Kidney (tissue), 14 donors: Measurements from ENCODE around the gene BTBD7. TPM values are rescaled to one million over a fixed set of nuclear protein-coding genes. Genes with fewer than 3 reads are reported as not detected.
A peak's percentile ranks its signal among the peaks of the same experiment; 100 is the strongest.

ENCODE experiments used
- DNase-seq, 5 donors: peaks; one replicate each; pipeline ENCODE4 v3.0.0-alpha.2; 2013 to 2020
- FAIRE-seq: peaks from 2 replicates; lab custom pipeline; 2012; peaks lifted over from hg19 to GRCh38; lab: Jason Lieb, UNC
- H3K27ac ChIP-seq, 2 donors: one replicate each; pipeline ENCODE4 v1.7.0; 2013; ENCODE audit warnings: low read depth in 2 of 2, low read length in 2 of 2, inconsistent platforms in 1 of 2
- H3K27me3 ChIP-seq: one replicate; pipeline ENCODE4 v1.7.1; 2013; ENCODE audit warnings: low read length, inconsistent platforms; ENCODE audit not compliant: control insufficient read depth, insufficient read depth
- H3K36me3 ChIP-seq, 3 donors: one replicate each; pipeline versions ENCODE4 v1.7.0 to v1.7.1; 2013; ENCODE audit warnings: low read length in 3 of 3, control low read depth in 1 of 3, inconsistent platforms in 1 of 3; ENCODE audit not compliant: insufficient read depth in 3 of 3, control insufficient read depth in 2 of 3
- H3K4me1 ChIP-seq, 3 donors: one replicate each; pipeline versions ENCODE4 v1.7.0 to v1.7.1; 2013; ENCODE audit warnings: low read length in 3 of 3, inconsistent platforms in 1 of 3, low read depth in 1 of 3; ENCODE audit not compliant: control insufficient read depth in 2 of 3, insufficient read depth in 2 of 3
- H3K4me3 ChIP-seq, 3 donors: one replicate each; pipeline versions ENCODE4 v1.7.0 to v1.8.1; 2013; ENCODE audit warnings: low read length in 3 of 3, control low read depth in 1 of 3, inconsistent platforms in 1 of 3
- H3K9ac ChIP-seq, 3 donors: one replicate each; pipeline versions ENCODE4 v1.7.0 to v1.7.1; 2013; ENCODE audit warnings: low read length in 3 of 3, control low read depth in 1 of 3, inconsistent platforms in 1 of 3
- H3K9me3 ChIP-seq, 3 donors: one replicate each; pipeline versions ENCODE4 v1.7.0 to v1.7.1; 2013; ENCODE audit warnings: low read length in 3 of 3, control low read depth in 1 of 3, inconsistent platforms in 1 of 3; ENCODE audit not compliant: control insufficient read depth in 2 of 3, insufficient read depth in 1 of 3
- CTCF ChIP-seq: IDR thresholded peaks from 3 replicates; pipeline ENCODE4 v1.5.1; 2012; ENCODE audit warnings: mild to moderate bottlenecking, moderate library complexity, borderline replicate concordance; ENCODE audit not compliant: insufficient read depth; ENCODE audit errors: extremely low read depth
- intact Hi-C: fragments of 100-400 bp; cut with DNase I; formaldehyde crosslinking; loops from one replicate; pipeline ENCODE4 v1.11.1; 2022
- polyA plus RNA-seq: library from polyadenylated mRNA; stranded (reverse); fragments of 350-450 nt; fragmentation: Illumina TruSeq; extraction: RNeasy Lipid Tissue Mini Kit (QIAGEN cat#74804); gene quantifications from one replicate; pipeline ENCODE4 v1.2.3, GENCODE V29; 2014; ENCODE audit warnings: low read depth, low replicate concordance; ENCODE audit not compliant: insufficient read depth
- total RNA-seq: library from RNA; stranded (reverse); fragmentation: NEBNext Ultra II Directional; extraction: Animal tissue kit (Norgen Biotek cat#: 25700); gene quantifications from one replicate; pipeline ENCODE4 v1.2.1, GENCODE V29; 2021
- donor health status: control.
- donor health status: control.
- donor health status: control.
- donor health status: control.
- donor health status: control.
- donor health status: DM: yes; HTN: yes; CAD: no.
- donor health status: Normal renal cell carcinoma (clear cell type).

Gene BTBD7
- total and polyA plus RNA-seq, 2 donors from 2014 or later: 10.3 to 78.2 TPM

DNA sequence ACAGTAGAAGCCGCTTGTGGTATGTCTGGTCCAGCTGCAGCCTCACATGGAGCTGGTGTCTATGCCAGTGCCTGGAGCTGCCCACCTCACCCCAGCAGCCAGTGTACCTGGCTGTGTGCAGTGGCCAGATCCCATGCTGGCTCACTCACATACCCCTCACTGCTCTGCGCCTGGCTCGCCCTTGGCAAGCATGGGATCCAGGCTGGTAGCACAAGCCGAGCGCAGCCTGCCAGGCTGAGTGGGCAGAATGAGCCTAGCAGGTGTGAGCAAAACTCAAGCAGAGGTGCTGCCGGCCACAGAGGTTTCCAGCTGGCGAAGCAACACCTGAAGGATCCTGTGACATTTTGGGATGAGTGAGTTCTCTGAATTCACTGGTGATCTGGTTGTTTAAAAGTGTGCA lies 5.0 kb upstream of the BTBD7 start:
- FAIRE-seq (no peak), DNase-seq (no peak)
- intact Hi-C loops: no loop called here
- Histone ChIP-seq H3K27me3 (no peaks in the 10 kb centered on the region), H3K9me3 (peaks cover 0 to 3% (median 0%) of the 10 kb centered on the region in 3 donors), H3K4me3 (no peak overlapping the region), H3K27ac (no peak overlapping the region), H3K4me1 (no peaks in the 10 kb centered on the region), H3K9ac (no peak overlapping the region), H3K36me3 (no peaks in the 10 kb centered on the region)
- TF ChIP-seq CTCF: no peak

GRCh38 chr14:93337143-93337753 lies 4.4 kb upstream of the BTBD7 start:
- DNase-seq: no peak
- TF ChIP-seq CTCF: no peak
- no peak for FAIRE-seq

GRCh38 chr14:93333631-93334103 lies 831 bp upstream of the BTBD7 start:
- FAIRE-seq (no peak), DNase-seq (no peak)
- Histone ChIP-seq H3K36me3 (no peaks in the 10 kb centered on the region), H3K27me3 (no peaks in the 10 kb centered on the region), H3K9me3 (peaks cover 0 to 3% (median 0%) of the 10 kb centered on the region in 3 donors), H3K4me1 (peaks cover 0 to 12% (median 12%) of the 10 kb centered on the region in 3 donors), H3K27ac (peak overlapping the region; percentile 88 to 91), H3K4me3 (peak overlapping the region; percentile 95 to 99 (median 97)), H3K9ac (peak overlapping the region; percentile 76 to 98 (median 76))
- intact Hi-C loops: no loop called here
- no peak for TF ChIP-seq CTCF

More at GRCh38 chr14:93337143-93337753, 4.4 kb upstream of the BTBD7 start:
- no peaks in the 10 kb centered on the region for H3K27me3 ChIP-seq
- H3K4me3 ChIP-seq: no peak overlapping the region
- intact Hi-C loops: no loop called here
- H3K27ac ChIP-seq: no peak overlapping the region
- no peaks in the 10 kb centered on the region for H3K4me1 ChIP-seq
- H3K9ac ChIP-seq: no peak overlapping the region
- peaks cover 0 to 3% (median 0%) of the 10 kb centered on the region in 3 donors for H3K9me3 ChIP-seq
- no peaks in the 10 kb centered on the region for H3K36me3 ChIP-seq
